Hepatic stellate cell (primary cell): ENCODE measurements around the gene MYBPC1.
A peak's percentile ranks its signal among the peaks of the same experiment; 100 is the strongest.
"Not testable (repeated sequence)": the region's sequence is repeated elsewhere in the genome, so short reads cannot be mapped to it uniquely, and the experiment has no call there.

Experiments
- DNase-seq: peaks from one replicate; pipeline ENCODE4 v3.0.0; 2011; ENCODE audit warnings: low spot score

MYBPC1 gene

DNA sequence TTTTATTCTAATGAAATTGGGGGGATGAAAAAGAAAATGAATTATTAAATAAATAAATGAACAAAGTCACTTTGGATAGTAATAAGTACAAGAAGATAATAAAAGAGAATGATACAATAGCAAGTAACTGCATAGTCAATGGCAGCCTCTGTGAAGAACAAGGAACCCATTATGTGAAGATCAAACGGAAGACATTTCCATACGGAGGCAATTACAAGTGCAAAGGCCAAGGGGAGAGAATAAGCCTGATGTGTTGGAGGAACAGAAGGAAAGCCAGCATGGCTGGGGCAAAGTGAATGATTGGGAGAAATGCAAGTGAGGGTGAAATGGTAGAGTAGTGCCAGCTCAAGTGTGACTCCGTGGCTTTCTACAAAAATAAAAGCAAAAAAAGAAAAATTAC lies 58.7 kb downstream of the MYBPC1 start:
- no peak for DNase-seq

DNA sequence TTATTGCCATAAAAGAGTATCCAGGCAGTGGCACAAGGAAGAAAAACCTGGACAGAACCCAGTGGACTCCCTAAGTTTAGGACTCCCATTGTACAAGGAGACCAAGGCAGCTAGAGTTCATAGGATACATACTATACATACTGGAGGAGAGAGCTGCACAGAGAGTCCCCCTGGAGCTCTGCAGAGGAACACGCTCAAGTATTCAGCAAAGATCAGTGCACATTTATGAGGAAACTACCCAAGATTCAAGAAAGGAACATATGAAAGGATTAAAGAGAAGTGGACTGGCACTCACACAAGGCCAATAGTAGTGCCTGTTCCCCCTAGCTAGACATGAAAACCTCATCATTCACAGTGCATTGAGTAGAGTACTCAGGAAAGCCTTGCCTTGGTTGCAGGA lies 59.7 kb downstream of the MYBPC1 start:
- no peak for DNase-seq

DNA sequence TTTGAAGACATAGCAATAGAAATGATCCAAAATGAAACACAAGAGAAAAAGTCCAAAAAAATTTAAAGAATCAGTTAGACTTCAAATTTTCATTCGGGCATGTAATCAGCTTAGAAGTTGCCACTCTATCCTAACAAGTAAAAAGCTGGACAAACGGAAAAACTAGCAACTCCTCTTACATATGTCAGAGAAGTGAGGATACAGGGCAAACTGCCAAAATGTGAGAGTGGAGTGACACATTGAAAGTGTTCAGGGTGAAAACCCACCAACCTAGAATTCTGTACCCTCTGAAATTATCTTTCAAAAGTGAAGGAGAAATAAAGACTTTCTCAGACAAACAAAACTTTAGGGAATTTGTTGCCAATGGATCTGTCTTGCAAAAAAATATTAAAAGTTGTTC lies 60.6 kb downstream of the MYBPC1 start:
- DNase-seq = no peak

DNA sequence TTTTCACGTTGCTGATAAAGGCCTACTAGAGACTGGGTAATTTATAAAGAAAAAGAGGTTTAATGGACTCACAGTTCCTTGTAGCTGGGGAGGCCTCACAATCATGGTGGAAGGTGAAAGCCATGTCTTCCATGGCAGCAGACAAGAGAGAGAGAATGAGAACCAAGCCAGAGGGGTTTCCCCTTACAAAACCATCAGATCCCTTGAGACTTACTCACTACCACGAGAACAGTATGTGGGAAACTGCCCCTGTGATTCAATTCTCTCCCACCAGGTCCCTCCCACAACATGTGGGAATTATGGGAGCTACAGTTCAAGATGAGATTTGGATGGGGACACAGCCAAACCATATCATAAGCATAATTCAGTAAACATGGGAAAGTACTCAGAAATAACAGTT lies 65.9 kb downstream of the MYBPC1 start:
- DNase-seq = not testable (repeated sequence)

DNA sequence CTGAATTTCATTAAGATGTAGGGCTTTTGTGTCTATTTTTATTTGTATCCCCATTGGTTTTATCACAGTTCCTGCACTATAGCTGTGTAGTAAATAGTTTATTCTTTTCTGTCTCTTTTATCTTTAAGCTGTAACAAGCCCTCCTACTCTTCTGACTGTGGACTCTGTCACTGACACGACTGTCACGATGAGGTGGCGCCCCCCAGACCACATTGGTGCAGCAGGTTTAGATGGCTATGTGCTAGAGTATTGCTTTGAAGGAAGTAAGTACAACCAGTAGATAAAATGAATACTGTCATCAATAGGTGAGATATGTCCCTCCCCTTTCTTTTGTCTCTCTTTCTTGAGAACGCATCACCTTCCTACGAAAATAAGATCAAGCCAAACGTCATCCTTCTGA lies 68.5 kb downstream of the MYBPC1 start:
- DNase-seq = no peak

DNA sequence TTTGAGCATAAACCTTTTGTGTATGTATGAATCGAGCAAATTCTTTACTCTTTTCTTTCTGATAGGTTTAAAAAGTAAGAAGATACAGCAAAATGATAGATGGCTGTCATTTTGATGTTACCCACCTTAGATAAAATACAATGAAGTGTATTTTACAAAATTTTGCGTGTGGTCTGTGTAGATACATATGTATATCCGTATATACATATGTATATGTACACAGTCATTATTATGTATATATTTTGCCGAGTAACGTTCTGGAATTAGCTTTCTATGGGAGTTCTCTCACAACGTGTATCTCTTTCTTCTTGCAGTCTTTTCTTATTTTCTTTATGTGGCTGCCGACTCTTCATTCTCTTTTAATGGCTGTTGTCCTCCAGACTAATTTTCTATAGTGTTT lies 70.2 kb downstream of the MYBPC1 start:
- no peak for DNase-seq

DNA sequence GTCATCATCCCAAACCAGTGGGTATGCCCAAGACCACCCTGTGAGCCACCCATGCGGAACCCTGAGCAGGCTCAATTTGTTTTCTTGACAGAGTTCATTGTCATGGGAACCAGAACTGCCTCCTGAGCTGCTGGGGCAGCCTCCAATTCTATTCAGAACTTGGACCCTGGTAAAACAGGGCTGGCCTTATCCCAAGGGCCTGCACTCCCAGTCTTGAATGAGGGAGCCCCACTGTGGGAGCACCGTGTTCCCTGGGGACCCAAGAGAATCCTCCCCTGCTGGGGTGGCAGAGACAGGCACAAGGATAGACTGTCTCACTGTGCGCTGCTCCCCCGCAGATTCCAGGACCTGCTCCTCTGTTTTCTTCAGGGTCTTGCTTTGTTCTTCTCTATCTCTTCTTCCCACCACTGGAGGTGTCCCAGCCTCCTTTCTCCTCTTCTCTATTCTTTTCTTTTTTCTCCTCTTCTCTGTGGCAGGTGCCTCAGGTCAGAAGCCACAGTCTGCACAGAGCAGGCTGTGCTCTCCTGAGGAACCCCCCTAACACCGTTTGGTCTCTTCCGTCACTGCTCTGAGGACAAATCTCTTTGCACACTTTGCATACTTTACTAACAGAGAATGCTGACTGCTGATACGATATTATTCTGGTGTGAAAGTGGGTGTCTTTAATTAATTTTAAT lies 71.4 kb downstream of the MYBPC1 start:
- no peak for DNase-seq

DNA sequence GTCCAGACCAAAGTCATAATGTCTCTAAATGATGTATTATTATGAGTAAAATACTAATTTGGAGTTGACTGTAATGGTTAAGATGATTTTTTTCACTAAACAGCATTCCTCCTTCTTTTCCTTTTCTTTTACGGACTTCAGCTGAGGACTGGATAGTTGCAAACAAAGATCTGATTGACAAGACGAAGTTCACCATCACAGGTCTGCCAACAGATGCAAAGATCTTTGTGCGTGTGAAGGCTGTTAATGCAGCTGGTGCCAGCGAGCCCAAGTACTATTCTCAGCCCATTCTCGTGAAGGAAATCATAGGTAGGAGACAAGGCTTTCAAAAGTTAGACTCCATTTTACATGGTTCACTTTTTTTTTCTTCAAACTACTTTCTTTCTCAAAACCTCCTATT lies 72.8 kb downstream of the MYBPC1 start:
- no peak for DNase-seq

DNA sequence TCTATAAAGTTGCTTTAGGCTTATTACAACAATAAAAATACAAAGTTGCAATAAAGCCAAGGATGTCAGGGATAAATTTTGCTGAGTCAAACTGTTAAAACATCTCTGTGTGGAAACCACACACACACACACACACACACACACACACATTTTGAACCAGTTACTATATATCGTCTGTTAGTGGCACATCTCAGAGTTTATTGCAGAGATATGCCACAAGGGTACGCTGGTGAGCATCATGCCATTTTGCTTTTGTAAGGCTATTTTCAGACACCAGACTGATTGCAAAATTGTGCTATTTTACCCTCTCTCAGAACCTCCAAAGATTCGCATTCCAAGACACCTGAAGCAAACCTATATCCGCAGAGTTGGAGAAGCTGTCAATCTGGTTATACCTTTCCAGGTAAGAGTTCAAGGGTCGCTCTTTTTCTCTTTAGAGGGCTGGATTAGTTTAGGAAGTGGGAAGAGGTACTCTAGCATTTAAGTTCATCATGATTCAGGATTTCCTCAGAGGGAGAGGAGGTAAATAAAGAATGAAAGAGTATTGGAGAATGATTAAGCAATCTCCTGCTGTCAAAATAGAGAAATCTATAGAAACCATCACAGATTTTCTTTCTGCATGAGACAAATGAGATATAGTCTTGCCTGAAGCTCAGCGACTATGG lies 75.4 kb downstream of the MYBPC1 start:
- peak; percentile 4 for DNase-seq

DNA sequence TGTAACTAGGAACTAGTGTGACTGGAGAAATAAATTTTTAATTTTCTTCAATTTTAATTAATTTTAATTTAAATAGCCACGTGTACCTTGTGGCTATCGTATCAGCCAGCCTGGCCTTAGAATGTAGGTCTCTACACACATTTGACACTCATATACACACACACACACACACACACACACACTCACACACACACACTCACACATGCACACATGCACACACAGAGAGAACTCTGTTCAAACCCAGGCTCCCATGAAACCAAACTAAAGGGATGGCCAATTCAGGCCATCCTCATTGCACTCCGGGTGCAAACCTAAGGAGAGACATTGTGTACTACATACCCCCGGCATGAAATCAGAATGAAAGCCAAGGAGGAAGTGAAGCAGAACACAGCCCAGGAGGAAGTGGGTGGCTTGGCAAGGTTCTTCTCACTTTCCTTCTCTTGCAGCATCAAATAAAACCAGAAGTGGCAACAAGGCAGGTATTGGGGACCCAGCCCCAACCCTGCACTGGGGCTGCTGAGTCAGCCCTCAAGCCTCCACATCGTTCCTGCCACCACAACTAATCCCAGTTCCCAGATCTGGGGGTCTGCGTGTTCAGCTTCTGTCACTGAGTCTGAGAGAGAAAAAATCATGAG lies 76.5 kb downstream of the MYBPC1 start:
- DNase-seq = no peak

DNA sequence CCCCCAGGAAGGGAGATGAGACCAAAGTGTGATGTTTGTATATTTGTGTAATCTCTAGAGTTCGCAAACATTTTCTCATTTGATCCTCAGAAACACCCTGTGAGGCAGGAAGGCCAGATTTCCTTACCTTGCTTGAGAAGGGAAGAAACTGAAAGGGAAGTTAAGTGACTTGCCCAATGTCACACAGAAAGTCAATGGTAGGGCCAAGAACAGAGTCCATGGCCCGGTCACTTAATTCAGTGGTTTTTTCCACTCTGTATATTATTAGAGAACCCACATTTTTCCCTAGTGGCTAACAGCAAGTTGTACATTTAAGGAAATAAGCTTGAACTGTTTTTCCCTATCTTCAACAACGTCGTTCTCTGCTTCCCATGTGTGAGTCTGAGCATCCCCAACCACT lies 77.1 kb downstream of the MYBPC1 start:
- no peak for DNase-seq

DNA sequence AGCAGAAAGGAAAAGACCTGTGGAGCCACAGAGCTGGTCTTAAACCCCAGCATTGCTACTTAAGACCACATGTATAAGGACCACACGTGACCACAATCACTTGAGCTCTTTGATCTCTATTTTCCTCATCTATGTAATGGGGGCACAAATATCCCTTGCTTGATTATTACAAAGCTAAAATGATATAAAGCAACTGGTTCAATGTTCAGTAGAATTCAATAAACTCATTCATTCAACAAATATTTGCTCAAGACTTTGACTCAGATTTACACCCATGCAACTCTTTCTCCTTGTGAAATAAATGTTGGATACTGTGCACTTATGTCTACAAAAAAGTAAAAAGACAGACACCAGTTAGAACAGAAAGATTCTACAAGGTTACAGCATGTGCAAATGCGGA lies 80.8 kb downstream of the MYBPC1 start:
- DNase-seq = no peak

DNA sequence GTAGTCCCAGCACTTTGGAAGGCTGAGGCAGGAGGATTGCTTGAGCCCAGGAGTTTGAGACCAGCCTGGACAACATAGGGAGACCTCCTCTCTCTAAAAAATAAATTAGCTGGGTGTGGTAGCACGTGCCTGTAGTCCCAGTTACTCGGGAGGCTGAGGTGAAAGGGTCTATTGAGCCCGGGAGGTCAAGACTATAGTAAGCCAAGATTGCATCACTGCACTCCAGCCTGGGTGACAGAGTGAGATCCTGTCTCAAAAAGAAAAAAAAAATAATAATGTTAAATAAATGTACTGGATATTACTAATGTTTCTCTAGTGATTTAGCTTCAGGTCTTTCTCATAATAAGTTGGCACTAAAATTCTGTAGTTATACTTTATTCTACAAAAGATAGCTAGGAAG lies 81.7 kb downstream of the MYBPC1 start:
- DNase-seq = not testable (repeated sequence)

DNA sequence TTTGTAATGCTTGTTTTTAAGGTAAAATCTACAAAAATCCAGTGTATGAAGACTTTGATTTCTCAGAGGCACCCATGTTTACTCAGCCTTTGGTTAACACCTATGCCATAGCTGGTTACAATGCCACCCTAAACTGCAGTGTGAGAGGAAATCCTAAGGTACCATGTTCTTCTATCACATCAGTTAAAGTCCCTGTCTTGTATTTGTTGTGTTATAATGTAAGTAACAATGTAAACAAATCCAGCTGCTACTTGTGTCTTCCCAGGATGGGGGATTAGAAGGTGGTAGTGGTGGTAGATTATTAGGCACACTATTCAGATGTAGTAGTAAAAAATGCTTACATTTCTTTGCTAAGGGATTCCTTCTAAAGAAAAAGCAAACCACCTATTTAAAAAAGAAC lies 83.3 kb downstream of the MYBPC1 start:
- DNase-seq = no peak

DNA sequence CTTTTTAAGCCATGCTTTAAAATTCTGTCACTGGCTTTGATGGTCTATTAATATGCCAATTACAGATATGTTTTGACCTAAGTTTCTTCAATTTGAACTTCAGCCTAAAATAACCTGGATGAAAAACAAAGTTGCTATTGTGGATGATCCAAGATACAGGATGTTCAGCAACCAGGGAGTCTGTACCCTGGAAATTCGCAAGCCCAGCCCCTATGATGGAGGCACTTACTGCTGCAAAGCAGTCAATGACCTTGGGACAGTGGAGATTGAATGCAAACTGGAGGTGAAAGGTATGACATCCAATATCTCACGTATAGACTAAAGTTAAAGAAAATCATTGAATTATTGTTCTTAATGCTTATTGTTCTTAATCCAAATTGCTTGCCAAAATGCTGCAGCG lies 85.5 kb downstream of the MYBPC1 start:
- DNase-seq = no peak

DNA sequence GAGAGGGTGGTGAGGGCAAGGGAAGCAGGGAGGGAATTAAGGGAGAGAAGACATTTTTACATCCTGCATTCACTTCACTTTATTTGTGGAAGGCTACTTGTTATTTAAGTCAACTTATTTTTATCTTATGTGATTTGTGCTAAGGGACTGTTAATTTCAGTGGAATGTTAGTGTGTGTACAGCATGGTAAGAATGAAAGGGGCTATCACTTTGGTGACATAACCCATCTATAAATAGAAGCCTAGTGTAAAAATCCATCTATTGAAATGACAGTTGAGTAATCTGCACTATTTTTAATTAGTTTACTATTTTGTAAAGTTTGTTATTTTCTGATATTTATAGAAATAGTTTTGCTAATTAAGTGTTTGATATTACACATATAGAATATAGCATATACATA lies 85.9 kb downstream of the MYBPC1 start:
- no peak for DNase-seq

DNA sequence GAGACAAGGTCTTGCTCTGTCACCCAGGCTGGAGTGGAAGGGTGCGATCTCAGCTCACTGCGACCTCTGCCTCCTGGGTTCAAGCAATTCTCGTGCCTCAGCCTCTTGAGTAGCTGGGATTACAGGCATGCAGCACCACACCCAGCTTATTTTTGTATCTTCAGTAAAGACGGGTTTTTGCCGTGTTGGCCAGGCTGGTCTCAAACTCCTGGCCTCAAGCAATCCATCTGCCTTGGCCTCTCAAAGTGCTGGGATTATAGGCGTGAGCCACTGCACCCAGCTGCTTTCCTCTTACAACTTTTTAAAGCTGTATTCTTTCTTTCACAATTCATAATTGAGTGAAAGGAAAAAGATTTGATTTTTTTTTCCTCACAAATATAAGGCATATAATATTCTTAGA lies 86.9 kb downstream of the MYBPC1 start:
- not testable (repeated sequence) for DNase-seq

DNA sequence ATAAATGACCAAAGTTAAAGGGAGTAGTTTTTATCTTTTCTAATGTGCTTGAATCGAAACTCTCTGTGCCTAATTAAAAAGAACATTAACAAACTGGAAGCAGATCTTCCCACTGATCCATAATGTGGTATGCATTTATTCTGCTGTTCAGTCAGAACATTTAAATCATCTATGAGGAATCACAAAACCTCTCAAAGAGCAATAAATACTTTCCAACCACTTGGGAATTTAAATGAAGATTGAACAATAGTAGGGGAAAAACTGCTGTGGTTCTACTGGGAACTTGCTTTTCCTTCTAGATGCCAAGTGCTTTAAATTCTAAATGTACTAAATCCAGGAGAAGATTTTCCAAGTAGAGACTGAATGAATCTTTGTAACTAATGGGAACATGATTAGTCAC lies 90.3 kb downstream of the MYBPC1 start:
- DNase-seq = no peak

DNA sequence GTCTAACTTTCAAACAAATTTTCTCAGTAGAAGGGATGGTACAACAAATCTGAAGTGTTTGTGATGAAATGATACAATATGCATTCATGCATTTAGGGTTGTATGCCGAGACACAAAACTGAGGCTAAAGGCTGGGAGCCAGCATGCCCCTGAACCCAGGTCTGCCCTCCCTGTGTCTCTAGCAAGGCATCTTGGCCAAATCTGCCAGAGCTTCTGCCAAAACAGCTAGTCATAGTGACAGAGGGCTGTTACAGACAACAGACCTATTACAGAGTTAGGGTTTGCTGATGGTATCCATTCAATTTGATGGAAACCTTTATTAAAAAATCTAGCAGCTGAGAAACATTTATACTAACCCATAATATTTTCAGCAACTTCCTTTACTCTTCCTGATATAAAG lies 91.4 kb downstream of the MYBPC1 start:
- no peak for DNase-seq

DNA sequence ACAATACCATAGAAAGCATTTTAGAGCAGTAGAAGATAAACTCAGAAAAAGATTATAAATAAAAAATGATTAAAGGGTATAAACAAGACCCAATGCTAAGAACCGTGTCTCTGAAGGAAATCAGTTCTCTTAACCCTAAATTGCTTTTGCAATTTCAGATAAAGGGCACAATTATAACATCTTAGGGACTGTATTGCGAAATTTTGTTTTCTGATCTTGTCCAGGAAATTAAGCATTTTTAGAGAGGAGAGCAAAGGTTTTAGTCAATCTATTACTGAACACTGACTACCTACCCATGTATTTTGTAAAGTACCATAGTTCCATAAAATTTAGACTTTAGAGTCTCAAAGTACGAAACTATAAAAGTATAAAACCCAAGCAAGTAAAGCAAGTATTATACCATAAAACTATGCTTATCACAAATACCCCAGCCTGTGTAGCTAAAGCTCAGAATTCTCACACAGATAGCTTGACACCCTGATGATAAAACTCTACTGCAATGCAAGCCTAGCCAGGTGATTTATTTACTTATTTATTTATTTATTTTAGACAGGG lies 95.8 kb downstream of the MYBPC1 start:
- no peak for DNase-seq

DNA sequence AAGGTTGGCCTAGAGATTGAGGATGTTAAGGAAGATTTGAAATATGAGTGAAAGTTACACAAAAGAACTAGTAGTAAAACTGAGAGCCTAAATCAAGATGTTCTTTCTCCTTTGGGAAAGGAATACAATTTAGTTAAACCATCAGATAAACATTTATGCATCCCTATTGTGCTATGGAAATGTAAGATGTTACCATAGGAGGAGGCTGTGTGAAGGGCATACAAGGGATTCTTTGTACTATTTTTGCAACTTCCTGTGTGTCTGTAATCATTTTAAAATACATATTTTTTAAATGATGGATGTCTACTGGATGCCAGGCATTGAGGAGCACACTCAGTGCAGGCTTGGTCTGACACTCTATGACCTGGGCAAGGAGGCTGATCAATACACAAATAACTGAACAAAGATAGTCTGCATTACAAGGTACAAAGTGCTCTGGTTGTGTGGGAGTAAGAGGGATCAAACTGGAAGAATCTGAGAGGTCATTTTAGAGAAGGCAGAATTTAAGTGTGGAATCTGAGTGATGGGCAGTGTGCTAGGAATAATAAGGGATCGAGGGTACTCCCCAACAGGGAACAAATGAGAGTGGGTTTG lies 96.8 kb downstream of the MYBPC1 start:
- DNase-seq = no peak

DNA sequence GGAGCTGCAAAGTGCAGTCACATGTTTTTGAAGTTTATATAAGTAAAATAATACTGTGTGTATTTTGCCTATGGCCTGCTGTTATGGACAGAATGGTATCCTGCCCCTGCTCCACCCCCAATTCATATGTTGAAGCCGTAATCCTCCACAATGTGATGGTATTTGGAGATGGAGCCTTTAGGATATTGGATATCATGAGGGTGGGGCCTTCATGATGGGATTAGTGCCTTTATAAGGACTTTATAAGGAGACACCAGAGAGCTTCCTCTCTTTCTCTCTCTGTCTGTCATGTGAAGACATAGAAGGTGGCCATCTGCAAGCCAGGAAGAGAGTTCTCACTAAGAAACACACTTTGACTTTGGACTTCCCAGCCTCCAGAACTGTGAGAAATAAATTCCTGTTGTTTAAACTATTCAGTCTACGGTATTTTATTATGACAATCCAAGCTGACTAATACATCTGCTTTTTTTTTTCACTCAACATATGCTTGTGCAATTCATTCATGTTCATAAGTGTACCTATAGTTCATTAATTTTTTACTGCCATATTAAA lies 99.6 kb downstream of the MYBPC1 start:
- DNase-seq = no peak

DNA sequence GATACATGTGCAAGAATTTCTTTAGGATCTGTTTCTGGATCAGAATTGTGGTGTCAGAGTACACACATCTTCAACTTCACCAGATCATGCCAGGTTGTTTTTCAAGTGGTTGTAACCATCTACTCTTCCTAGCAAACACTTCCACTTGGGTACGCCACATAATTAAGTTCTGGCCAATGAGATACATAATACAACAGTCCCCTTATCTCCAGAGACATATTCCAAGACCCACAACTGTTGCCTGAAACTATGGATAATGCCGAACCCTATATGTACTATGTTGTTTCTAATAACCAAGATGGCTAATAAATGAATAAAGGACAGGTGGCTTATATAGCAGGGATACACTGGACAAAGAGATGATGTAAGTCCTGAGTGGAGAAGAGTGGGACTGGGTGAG lies 100.2 kb downstream of the MYBPC1 start:
- DNase-seq = no peak
